Lower leg skin (tissue), 3 donors: ENCODE measurements around the gene CIP2A.

Experiments
- POLR2A ChIP-seq, 2 donors: fragments of 450-650 bp; IDR thresholded peaks; one replicate each; pipeline ENCODE4 v1.6.1; 2016 to 2017; ENCODE audit warnings: antibody characterized with exemption in 2 of 2, mild to moderate bottlenecking in 1 of 2, moderate library complexity in 1 of 2
- TF ChIP-seq, protein P1 (sequence below), 3 donors: fragments of 450-650 bp; IDR thresholded peaks; one replicate each; pipeline ENCODE4 v1.5.1; 2016; ENCODE audit warnings: antibody characterized with exemption in 3 of 3, mild to moderate bottlenecking in 3 of 3, moderate library complexity in 2 of 3

DNA sequence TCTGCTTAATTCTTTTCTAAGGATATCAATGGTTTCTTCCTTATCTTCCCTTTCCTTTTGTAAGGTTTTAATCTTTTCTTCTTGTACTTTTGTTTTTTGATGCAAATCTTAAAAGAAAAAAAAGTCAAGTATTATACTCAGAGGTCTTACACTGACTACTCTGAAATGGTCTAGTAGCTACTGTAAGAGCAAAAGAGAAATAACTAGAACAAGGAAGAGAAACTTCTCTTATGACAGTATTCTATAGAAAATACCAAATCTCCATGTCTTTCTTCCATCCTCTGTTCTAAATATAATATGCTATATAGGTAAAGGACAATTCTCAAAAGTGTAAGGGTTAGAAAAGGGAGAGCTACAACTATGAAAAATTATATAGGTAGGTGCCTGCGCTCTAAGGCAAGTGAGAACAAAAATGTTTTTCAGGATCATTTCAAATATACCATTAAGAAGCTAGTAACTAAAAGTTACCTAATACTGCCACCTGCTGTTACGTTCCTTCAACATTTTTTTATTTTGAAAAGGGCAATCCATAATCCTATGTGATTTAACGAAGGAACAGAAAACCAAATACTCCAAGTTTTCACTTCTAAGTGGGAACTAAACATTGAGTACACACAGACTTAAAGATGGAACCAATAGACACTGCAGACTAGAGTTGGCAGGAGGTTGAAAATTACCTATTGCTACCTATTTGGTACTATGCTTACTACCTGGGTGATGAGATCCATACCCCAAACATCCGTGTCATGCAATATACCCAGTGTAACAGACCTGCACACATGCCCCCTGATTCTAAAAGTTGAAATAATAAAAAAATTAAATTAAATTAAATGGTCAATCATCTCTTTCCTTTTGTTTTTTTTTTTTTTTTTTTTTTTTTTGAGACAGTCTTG is 36.7 kb downstream of the CIP2A start:
- TF ChIP-seq, protein P1, sequence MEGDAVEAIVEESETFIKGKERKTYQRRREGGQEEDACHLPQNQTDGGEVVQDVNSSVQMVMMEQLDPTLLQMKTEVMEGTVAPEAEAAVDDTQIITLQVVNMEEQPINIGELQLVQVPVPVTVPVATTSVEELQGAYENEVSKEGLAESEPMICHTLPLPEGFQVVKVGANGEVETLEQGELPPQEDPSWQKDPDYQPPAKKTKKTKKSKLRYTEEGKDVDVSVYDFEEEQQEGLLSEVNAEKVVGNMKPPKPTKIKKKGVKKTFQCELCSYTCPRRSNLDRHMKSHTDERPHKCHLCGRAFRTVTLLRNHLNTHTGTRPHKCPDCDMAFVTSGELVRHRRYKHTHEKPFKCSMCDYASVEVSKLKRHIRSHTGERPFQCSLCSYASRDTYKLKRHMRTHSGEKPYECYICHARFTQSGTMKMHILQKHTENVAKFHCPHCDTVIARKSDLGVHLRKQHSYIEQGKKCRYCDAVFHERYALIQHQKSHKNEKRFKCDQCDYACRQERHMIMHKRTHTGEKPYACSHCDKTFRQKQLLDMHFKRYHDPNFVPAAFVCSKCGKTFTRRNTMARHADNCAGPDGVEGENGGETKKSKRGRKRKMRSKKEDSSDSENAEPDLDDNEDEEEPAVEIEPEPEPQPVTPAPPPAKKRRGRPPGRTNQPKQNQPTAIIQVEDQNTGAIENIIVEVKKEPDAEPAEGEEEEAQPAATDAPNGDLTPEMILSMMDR (IDR thresholded peaks at IDR 0.05) = no peak
- TF ChIP-seq POLR2A (IDR thresholded peaks at IDR 0.05) = no peak
